ENCODE measurements around the gene GBP1. TPM values are rescaled to one million over a fixed set of nuclear protein-coding genes. Genes with fewer than 3 reads are reported as not detected.

GBP1 gene
- total RNA-seq = 87.1 TPM
- 100 to 1,000 TPM in 1 of 4 donors, 10 to 100 TPM in 3; 70.4 to 124 (median 93.6) TPM for polyA plus RNA-seq

GRCh38 chr1:89065079-89065868 lies at the start of gene GBP1:
TSS of gene GBP1 (minus strand) at chr1:89065208. CDS start at chr1:89063234, 1,974 bp downstream.
- Mint-ChIP-seq H3K36me3 (peaks cover 23% of the 10 kb centered on the region), H3K4me3 (peak within 1 kb of the TSS; percentile 94 to 99 (median 97)), H3K4me1 (peaks cover 38 to 67% (median 56%) of the 10 kb centered on the region in 4 donors), H3K9me3 (peaks cover 0 to 3% (median 0%) of the 10 kb centered on the region in 7 donors), H3K27me3 (no peaks in the 10 kb centered on the region), H3K27ac (peak within 1 kb of the TSS; percentile 92 to 96 (median 94))
- Histone ChIP-seq H3K4me3 (ENCODE audit: low read depth, low read length) (peak within 1 kb of the TSS; percentile 100), H3K27ac (ENCODE audit: insufficient read depth, low read length, poor library complexity, severe bottlenecking) (peak within 1 kb of the TSS; percentile 75), H3K4me1 (ENCODE audit: control insufficient read depth, insufficient read depth, low read length, poor library complexity, severe bottlenecking) (peaks cover 47% of the 10 kb centered on the region), H3K9me3 (ENCODE audit: control insufficient read depth in 2 of 2, low read length in 2 of 2) (no peaks in the 10 kb centered on the region), H3K36me3 (ENCODE audit: control insufficient read depth, insufficient read depth, low read length) (peaks cover 13% of the 10 kb centered on the region), H3K27me3 (ENCODE audit: control insufficient read depth, insufficient read depth, low read length) (no peaks in the 10 kb centered on the region)
- DNase-seq = peak in 2 of 3 donors; percentile 60 to 80
- ATAC-seq (ENCODE audit: low read depth in 2 of 2) = peak; percentile 71 to 75

GRCh38 chr1:89114662-89115061 lies 49.7 kb upstream of the GBP1 start:
- Histone ChIP-seq H3K4me3 (ENCODE audit: low read depth, low read length) (no peak overlapping the region), H3K9me3 (ENCODE audit: control insufficient read depth in 2 of 2, low read length in 2 of 2) (no peaks in the 10 kb centered on the region), H3K27me3 (ENCODE audit: control insufficient read depth, insufficient read depth, low read length) (no peaks in the 10 kb centered on the region), H3K36me3 (ENCODE audit: control insufficient read depth, insufficient read depth, low read length) (peaks cover 99% of the 10 kb centered on the region), H3K27ac (ENCODE audit: insufficient read depth, low read length, poor library complexity, severe bottlenecking) (peak overlapping the region; percentile 8), H3K4me1 (ENCODE audit: control insufficient read depth, insufficient read depth, low read length, poor library complexity, severe bottlenecking) (peaks cover 28% of the 10 kb centered on the region)
- Mint-ChIP-seq H3K9me3 (no peaks in the 10 kb centered on the region), H3K36me3 (peaks cover 61% of the 10 kb centered on the region), H3K27me3 (no peaks in the 10 kb centered on the region), H3K4me1 (peaks cover 39 to 51% (median 48%) of the 10 kb centered on the region in 4 donors), H3K4me3 (no peak overlapping the region), H3K27ac (peak overlapping the region in 2 of 3 donors; percentile 52 to 84)
- ATAC-seq (ENCODE audit: low read depth in 2 of 2) (no peak), DNase-seq (no peak)

GRCh38 chr1:89112871-89113613 lies 48.0 kb upstream of the GBP1 start:
- Mint-ChIP-seq H3K27ac (peak overlapping the region in 2 of 3 donors; percentile 64 to 74), H3K36me3 (peaks cover 76% of the 10 kb centered on the region), H3K27me3 (no peaks in the 10 kb centered on the region), H3K9me3 (no peaks in the 10 kb centered on the region), H3K4me3 (no peak overlapping the region), H3K4me1 (peaks cover 51 to 63% (median 57%) of the 10 kb centered on the region in 4 donors)
- ATAC-seq (ENCODE audit: low read depth in 2 of 2) = no peak
- no peaks in the 10 kb centered on the region for H3K27me3 ChIP-seq (ENCODE audit: control insufficient read depth, insufficient read depth, low read length)
- H3K27ac ChIP-seq (ENCODE audit: insufficient read depth, low read length, poor library complexity, severe bottlenecking) = peak overlapping the region; percentile 54
- H3K36me3 ChIP-seq (ENCODE audit: control insufficient read depth, insufficient read depth, low read length) = peaks cover 99% of the 10 kb centered on the region
- DNase-seq = no peak
- no peak overlapping the region for H3K4me3 ChIP-seq (ENCODE audit: low read depth, low read length)
- peaks cover 13% of the 10 kb centered on the region for H3K4me1 ChIP-seq (ENCODE audit: control insufficient read depth, insufficient read depth, low read length, poor library complexity, severe bottlenecking)
- no peaks in the 10 kb centered on the region for H3K9me3 ChIP-seq (ENCODE audit: control insufficient read depth in 2 of 2, low read length in 2 of 2)

GRCh38 chr1:89104687-89105086 lies 39.7 kb upstream of the GBP1 start:
- H3K4me1 Mint-ChIP-seq = peaks cover 21 to 38% (median 32%) of the 10 kb centered on the region in 4 donors
- H3K4me3 ChIP-seq (ENCODE audit: low read depth, low read length) = no peak overlapping the region
- peak overlapping the region; percentile 35 for H3K27ac ChIP-seq (ENCODE audit: insufficient read depth, low read length, poor library complexity, severe bottlenecking)
- no peak overlapping the region for H3K4me3 Mint-ChIP-seq
- no peaks in the 10 kb centered on the region for H3K9me3 ChIP-seq (ENCODE audit: control insufficient read depth in 2 of 2, low read length in 2 of 2)
- peaks cover 0 to 8% (median 0%) of the 10 kb centered on the region in 7 donors for H3K9me3 Mint-ChIP-seq
- peaks cover 59% of the 10 kb centered on the region for H3K36me3 ChIP-seq (ENCODE audit: control insufficient read depth, insufficient read depth, low read length)
- ATAC-seq (ENCODE audit: low read depth in 2 of 2) (no peak), DNase-seq (no peak)
- H3K27ac Mint-ChIP-seq = peak overlapping the region in 2 of 3 donors; percentile 3 to 76
- H3K27me3 ChIP-seq (ENCODE audit: control insufficient read depth, insufficient read depth, low read length) = no peaks in the 10 kb centered on the region
- H3K36me3 Mint-ChIP-seq = peaks cover 57% of the 10 kb centered on the region
- H3K4me1 ChIP-seq (ENCODE audit: control insufficient read depth, insufficient read depth, low read length, poor library complexity, severe bottlenecking) = no peaks in the 10 kb centered on the region
- H3K27me3 Mint-ChIP-seq = no peaks in the 10 kb centered on the region

- ATAC-seq (ENCODE audit: low read depth in 2 of 2) = no peak
- Mint-ChIP-seq H3K36me3 (peaks cover 57% of the 10 kb centered on the region), H3K27ac (no peak overlapping the region), H3K27me3 (peaks cover 4% of the 10 kb centered on the region), H3K4me3 (no peak overlapping the region), H3K9me3 (peaks cover 0 to 8% (median 0%) of the 10 kb centered on the region in 7 donors), H3K4me1 (peaks cover 16 to 40% (median 27%) of the 10 kb centered on the region in 4 donors)
- no peak for DNase-seq
- no peaks in the 10 kb centered on the region for H3K4me1 ChIP-seq (ENCODE audit: control insufficient read depth, insufficient read depth, low read length, poor library complexity, severe bottlenecking)
- no peaks in the 10 kb centered on the region for H3K9me3 ChIP-seq (ENCODE audit: control insufficient read depth in 2 of 2, low read length in 2 of 2)
- no peak overlapping the region for H3K27ac ChIP-seq (ENCODE audit: insufficient read depth, low read length, poor library complexity, severe bottlenecking)
- H3K4me3 ChIP-seq (ENCODE audit: low read depth, low read length) = no peak overlapping the region
- no peaks in the 10 kb centered on the region for H3K27me3 ChIP-seq (ENCODE audit: control insufficient read depth, insufficient read depth, low read length)
- H3K36me3 ChIP-seq (ENCODE audit: control insufficient read depth, insufficient read depth, low read length) = peaks cover 54% of the 10 kb centered on the region
Observed at GRCh38 chr1:89104147-89104546, 39.1 kb upstream of the GBP1 start.

GRCh38 chr1:89102021-89102420 lies 37.0 kb upstream of the GBP1 start:
- H3K4me3 ChIP-seq (ENCODE audit: low read depth, low read length) = no peak overlapping the region
- Mint-ChIP-seq H3K27me3 (peaks cover 9% of the 10 kb centered on the region), H3K4me1 (peaks cover 8 to 24% (median 13%) of the 10 kb centered on the region in 4 donors), H3K4me3 (no peak overlapping the region), H3K27ac (no peak overlapping the region), H3K9me3 (peaks cover 0 to 12% (median 0%) of the 10 kb centered on the region in 7 donors), H3K36me3 (peaks cover 37% of the 10 kb centered on the region)
- H3K4me1 ChIP-seq (ENCODE audit: control insufficient read depth, insufficient read depth, low read length, poor library complexity, severe bottlenecking) = no peaks in the 10 kb centered on the region
- H3K27me3 ChIP-seq (ENCODE audit: control insufficient read depth, insufficient read depth, low read length) = no peaks in the 10 kb centered on the region
- ATAC-seq (ENCODE audit: low read depth in 2 of 2) (no peak), DNase-seq (no peak)
- H3K27ac ChIP-seq (ENCODE audit: insufficient read depth, low read length, poor library complexity, severe bottlenecking) = no peak overlapping the region
- no peaks in the 10 kb centered on the region for H3K9me3 ChIP-seq (ENCODE audit: control insufficient read depth in 2 of 2, low read length in 2 of 2)
- H3K36me3 ChIP-seq (ENCODE audit: control insufficient read depth, insufficient read depth, low read length) = peaks cover 33% of the 10 kb centered on the region

- Histone ChIP-seq H3K27ac (ENCODE audit: insufficient read depth, low read length, poor library complexity, severe bottlenecking) (no peak overlapping the region), H3K4me3 (ENCODE audit: low read depth, low read length) (no peak overlapping the region), H3K27me3 (ENCODE audit: control insufficient read depth, insufficient read depth, low read length) (no peaks in the 10 kb centered on the region), H3K4me1 (ENCODE audit: control insufficient read depth, insufficient read depth, low read length, poor library complexity, severe bottlenecking) (no peaks in the 10 kb centered on the region), H3K9me3 (ENCODE audit: control insufficient read depth in 2 of 2, low read length in 2 of 2) (peaks cover 0 to 3% of the 10 kb centered on the region in 2 experiments), H3K36me3 (ENCODE audit: control insufficient read depth, insufficient read depth, low read length) (peaks cover 17% of the 10 kb centered on the region)
- peaks cover 9% of the 10 kb centered on the region for H3K27me3 Mint-ChIP-seq
- H3K27ac Mint-ChIP-seq = peak overlapping the region in 1 of 3 donors; percentile 29
- H3K9me3 Mint-ChIP-seq = peaks cover 0 to 11% (median 1%) of the 10 kb centered on the region in 7 donors
- peaks cover 7 to 17% (median 8%) of the 10 kb centered on the region in 4 donors for H3K4me1 Mint-ChIP-seq
- H3K36me3 Mint-ChIP-seq = peaks cover 20% of the 10 kb centered on the region
- no peak for ATAC-seq (ENCODE audit: low read depth in 2 of 2)
- no peak for DNase-seq
- H3K4me3 Mint-ChIP-seq = no peak overlapping the region
Observed at GRCh38 chr1:89100412-89100811, 35.4 kb upstream of the GBP1 start.
